D721Med (cell line): ENCODE data around the gene BRAF.
"Not testable (repeated sequence)": the region's sequence is repeated elsewhere in the genome, so short reads cannot be mapped to it uniquely, and the experiment has no call there.

Experiments
- DNase-seq: peaks from one replicate; pipeline ENCODE4 v3.0.0; 2011; ENCODE audit warnings: low spot score; ENCODE audit not compliant: insufficient read length
- FAIRE-seq: peaks from 2 replicates; lab custom pipeline; 2011; peaks lifted over from hg19 to GRCh38; lab: Jason Lieb, UNC
- TF ChIP-seq, protein P1 (sequence below): IDR thresholded peaks from 2 replicates; pipeline ENCODE4 v1.5.1; 2012; ENCODE audit warnings: mild to moderate bottlenecking, control low read depth; ENCODE audit not compliant: insufficient read depth; ENCODE audit errors: missing control alignments

BRAF gene

GRCh38 chr7:140945940-140946339, 21.2 kb upstream of the BRAF start:
- FAIRE-seq = no peak
- TF ChIP-seq, protein P1, sequence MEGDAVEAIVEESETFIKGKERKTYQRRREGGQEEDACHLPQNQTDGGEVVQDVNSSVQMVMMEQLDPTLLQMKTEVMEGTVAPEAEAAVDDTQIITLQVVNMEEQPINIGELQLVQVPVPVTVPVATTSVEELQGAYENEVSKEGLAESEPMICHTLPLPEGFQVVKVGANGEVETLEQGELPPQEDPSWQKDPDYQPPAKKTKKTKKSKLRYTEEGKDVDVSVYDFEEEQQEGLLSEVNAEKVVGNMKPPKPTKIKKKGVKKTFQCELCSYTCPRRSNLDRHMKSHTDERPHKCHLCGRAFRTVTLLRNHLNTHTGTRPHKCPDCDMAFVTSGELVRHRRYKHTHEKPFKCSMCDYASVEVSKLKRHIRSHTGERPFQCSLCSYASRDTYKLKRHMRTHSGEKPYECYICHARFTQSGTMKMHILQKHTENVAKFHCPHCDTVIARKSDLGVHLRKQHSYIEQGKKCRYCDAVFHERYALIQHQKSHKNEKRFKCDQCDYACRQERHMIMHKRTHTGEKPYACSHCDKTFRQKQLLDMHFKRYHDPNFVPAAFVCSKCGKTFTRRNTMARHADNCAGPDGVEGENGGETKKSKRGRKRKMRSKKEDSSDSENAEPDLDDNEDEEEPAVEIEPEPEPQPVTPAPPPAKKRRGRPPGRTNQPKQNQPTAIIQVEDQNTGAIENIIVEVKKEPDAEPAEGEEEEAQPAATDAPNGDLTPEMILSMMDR = no peak
- DNase-seq = no peak

DNA sequence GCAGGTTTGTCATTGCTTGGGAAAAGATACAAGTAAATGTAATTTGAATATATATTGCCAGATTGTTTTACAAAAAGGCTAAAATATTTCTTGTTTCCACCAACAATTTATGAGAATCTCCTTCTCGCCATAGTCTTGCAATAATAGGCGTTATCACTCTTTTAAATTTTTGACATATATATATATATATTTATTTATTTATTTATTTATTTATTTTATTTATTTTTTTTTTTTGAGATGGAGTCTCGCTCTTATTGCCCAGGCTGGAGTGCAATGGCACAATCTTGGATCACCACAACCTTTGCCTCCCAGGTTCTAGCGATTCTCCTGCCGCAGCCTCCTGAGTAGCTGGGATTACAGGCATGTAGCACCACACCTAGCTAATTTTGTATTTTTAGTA, 17.5 kb upstream of the BRAF start:
- not testable (repeated sequence) for FAIRE-seq, DNase-seq

DNA sequence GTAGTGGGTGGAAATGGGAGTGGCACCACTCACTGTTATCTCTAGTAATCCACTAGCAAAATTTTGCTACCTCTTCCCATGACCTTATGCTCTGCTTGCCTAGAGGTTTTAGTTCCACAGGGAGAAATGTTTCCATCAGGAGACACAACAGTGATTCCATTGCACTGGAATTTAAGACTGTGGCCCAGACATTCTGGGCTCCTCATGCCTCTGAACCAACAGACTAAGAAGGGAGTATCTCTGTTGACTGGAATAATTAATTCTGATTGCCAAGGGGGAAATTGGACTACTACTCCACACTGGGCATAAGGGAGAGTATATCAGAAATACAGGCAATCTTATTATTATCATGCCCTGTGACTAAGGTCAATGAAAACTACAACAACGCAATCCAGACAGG, 16.2 kb upstream of the BRAF start:
- TF ChIP-seq, protein P1 = no peak
- FAIRE-seq (no peak), DNase-seq (no peak)

DNA sequence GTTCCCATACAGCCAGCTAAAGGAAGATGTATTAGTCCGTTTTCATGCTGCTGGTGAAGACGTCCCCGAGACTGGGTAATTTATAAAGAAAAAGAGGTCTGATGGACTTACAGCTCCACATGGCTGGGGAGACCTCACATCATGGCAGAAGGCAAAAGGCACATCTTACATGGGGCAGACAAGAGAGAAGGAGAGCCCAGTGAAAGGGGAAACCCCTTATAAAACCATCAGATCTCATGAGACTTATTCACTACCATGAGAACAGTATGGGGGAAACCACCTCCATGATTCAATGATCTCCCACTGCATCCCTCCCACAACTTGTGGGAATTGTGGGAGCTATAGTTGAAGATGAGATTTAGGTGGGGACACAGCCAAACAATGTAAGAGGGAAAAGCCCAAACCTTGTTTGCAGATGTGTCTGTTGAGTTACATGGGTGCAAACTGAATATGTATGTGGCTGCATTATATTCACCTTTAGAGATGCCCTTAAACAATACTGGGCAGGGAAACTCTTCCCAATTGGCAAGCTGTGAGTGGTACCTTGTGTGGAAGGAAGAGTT, 13.1 kb upstream of the BRAF start:
- TF ChIP-seq, protein P1 = no peak
- DNase-seq (no peak), FAIRE-seq (no peak)

GRCh38 chr7:140928491-140929309, 4.0 kb upstream of the BRAF start:
- TF ChIP-seq, protein P1 = no peak
- no peak for FAIRE-seq
- no peak for DNase-seq

DNA sequence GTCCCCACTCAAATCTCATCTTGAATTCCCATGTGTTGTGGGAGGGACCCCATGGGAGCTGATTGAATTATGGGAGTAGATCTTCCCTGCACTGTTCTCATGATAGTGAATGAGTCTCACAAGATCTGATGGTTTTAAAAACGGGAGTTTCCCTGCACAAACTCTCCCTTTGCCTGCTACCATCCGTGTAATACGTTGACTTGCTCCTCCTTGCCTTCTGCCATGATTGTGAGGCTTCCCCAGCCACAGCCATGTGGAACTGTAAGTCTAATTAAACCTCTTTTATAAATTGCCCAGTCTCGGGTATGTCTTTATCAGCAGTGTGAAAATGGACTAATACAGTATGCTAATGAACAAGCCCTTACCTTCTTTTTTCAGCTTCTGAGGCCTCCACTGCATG, 3.2 kb upstream of the BRAF start:
- not testable (repeated sequence) for FAIRE-seq, DNase-seq

- no peak for DNase-seq
- no peak for FAIRE-seq
- TF ChIP-seq, protein P1 = no peak
Measured at GRCh38 chr7:140927351-140927750, 2.6 kb upstream of the BRAF start.
